Body of pancreas (tissue), 4 donors: Measurements from ENCODE around the gene DSP.

Experiments
- POLR2A ChIP-seq, 3 donors: fragments of 450-650 bp; IDR thresholded peaks; one replicate each; pipeline ENCODE4 v1.6.1; 2016; ENCODE audit warnings: antibody characterized with exemption in 3 of 3, mild to moderate bottlenecking in 2 of 3
- TF ChIP-seq, protein P1 (sequence below), 7 experiments: fragments of 450-650 bp in 4 of 7; fragments of 200-600 bp in 3 of 7; sonication (generic) in 3 of 7; IDR thresholded peaks; one replicate each; pipeline ENCODE4 v1.5.1; 2016 to 2019; ENCODE audit warnings: antibody characterized with exemption in 7 of 7

DNA sequence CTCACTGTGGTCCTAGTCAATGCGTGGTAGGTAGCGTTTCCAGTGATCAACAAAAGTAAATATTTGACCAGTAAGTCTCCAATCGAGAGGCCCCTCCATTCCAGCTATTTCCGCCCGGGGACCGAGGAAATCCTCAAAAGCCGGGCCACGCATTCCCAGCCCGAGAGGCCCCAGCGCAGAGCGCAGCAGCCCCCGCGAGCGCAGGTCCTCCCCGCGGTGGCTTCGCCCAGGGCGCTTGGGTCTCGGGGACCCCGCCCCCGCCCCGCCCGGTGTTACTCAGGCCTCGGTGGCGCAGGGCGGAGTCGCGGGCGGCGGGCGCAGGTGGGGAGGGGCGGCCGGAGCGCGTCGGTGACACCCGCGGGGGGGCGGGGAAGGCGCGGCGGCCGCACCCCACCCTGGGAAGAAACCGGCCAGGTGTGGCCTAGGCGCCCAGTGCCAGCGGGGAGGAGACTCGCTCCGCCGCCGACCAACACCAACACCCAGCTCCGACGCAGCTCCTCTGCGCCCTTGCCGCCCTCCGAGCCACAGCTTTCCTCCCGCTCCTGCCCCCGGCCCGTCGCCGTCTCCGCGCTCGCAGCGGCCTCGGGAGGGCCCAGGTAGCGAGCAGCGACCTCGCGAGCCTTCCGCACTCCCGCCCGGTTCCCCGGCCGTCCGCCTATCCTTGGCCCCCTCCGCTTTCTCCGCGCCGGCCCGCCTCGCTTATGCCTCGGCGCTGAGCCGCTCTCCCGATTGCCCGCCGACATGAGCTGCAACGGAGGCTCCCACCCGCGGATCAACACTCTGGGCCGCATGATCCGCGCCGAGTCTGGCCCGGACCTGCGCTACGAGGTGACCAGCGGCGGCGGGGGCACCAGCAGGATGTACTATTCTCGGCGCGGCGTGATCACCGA is at the start of gene DSP:
- TF ChIP-seq, protein P1, sequence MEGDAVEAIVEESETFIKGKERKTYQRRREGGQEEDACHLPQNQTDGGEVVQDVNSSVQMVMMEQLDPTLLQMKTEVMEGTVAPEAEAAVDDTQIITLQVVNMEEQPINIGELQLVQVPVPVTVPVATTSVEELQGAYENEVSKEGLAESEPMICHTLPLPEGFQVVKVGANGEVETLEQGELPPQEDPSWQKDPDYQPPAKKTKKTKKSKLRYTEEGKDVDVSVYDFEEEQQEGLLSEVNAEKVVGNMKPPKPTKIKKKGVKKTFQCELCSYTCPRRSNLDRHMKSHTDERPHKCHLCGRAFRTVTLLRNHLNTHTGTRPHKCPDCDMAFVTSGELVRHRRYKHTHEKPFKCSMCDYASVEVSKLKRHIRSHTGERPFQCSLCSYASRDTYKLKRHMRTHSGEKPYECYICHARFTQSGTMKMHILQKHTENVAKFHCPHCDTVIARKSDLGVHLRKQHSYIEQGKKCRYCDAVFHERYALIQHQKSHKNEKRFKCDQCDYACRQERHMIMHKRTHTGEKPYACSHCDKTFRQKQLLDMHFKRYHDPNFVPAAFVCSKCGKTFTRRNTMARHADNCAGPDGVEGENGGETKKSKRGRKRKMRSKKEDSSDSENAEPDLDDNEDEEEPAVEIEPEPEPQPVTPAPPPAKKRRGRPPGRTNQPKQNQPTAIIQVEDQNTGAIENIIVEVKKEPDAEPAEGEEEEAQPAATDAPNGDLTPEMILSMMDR (IDR thresholded peaks at IDR 0.05): peak in 1 of 7 experiments; percentile 13
- peak; percentile 99 for TF ChIP-seq POLR2A (IDR thresholded peaks at IDR 0.05)
